ENCODE data around the gene GRB10.

GRCh38 chr7:50679218-50680007 is 103.3 kb downstream of the GRB10 start:
- TF ChIP-seq JUND (IDR thresholded peaks at IDR 0.05; ENCODE audit: low read length) (no peak), YY1 (IDR thresholded peaks at IDR 0.05; ENCODE audit: low read depth, low read length) (no peak), RBBP5 (IDR thresholded peaks at IDR 0.05; ENCODE audit: borderline replicate concordance, low read depth, low read length) (no peak), CTCF (IDR thresholded peaks at IDR 0.05; ENCODE audit: control extremely low read depth in 1 of 3, insufficient read depth in 1 of 3, low read depth in 1 of 3, low read length in 3 of 3) (peak in 2 of 3 experiments; percentile 14 to 34; a peak in 2 of 4 replicates), EP300 (IDR thresholded peaks at IDR 0.05; ENCODE audit: borderline replicate concordance in 1 of 2, low read depth in 2 of 2, low read length in 2 of 2) (no peak), CHD2 (IDR thresholded peaks at IDR 0.05; ENCODE audit: low read length) (no peak), POLR2AphosphoS5 (IDR thresholded peaks at IDR 0.05; ENCODE audit: low read depth, low read length) (no peak), RAD21 (IDR thresholded peaks at IDR 0.05 in 1 of 2, conservative IDR thresholded peaks at IDR 0.05 in 1 of 2; ENCODE audit: low read depth in 2 of 2, low read length in 2 of 2) (peak; percentile 69), POLR2A (IDR thresholded peaks at IDR 0.05; ENCODE audit: control extremely low read depth in 1 of 2, low read depth in 2 of 2, low read length in 2 of 2) (no peak), ZNF274 (IDR thresholded peaks at IDR 0.05; ENCODE audit: borderline replicate concordance, extremely low read depth, low read length) (no peak), TAF1 (IDR thresholded peaks at IDR 0.05; ENCODE audit: low read depth, low read length) (no peak)

All from H1 (cell line).